Measurements from ENCODE around the gene SRSF1. TPM values are rescaled to one million over a fixed set of nuclear protein-coding genes. Genes with fewer than 3 reads are reported as not detected.

The SRSF1 gene
- total and polyA plus RNA-seq, 4 donors = 52.3 to 201 (median 114) TPM

GRCh38 chr17:58001461-58002124, 5.5 kb downstream of the SRSF1 start:
- no peak overlapping the region for H3K4me3 ChIP-seq (ENCODE audit: low read depth in 1 of 3, low read length in 3 of 3)
- H3K36me3 ChIP-seq (ENCODE audit: control insufficient read depth in 4 of 4, insufficient read depth in 3 of 4, low read depth in 1 of 4, low read length in 3 of 4) = peaks cover 6 to 36% (median 30%) of the 10 kb centered on the region in 4 donors
- no peaks in the 10 kb centered on the region for H3K9me3 ChIP-seq (ENCODE audit: control insufficient read depth in 4 of 4, low read length in 3 of 4)
- H3K27me3 ChIP-seq (ENCODE audit: control insufficient read depth in 4 of 4, insufficient read depth in 4 of 4, low read length in 3 of 4) = no peaks in the 10 kb centered on the region
- no peak for DNase-seq (ENCODE audit: low spot score)
- WGBS = 59% methylated on average over 1 of the region's 1 CpG
- no peak overlapping the region for H3K9ac ChIP-seq (ENCODE audit: low read depth in 1 of 2, low read length in 2 of 2)
- H3K4me1 ChIP-seq (ENCODE audit: control insufficient read depth in 4 of 4, insufficient read depth in 4 of 4, low read length in 3 of 4) = peaks cover 1 to 26% (median 24%) of the 10 kb centered on the region in 4 donors
- no peak for TF ChIP-seq ZBTB33 (IDR thresholded peaks at IDR 0.05)
- TF ChIP-seq FOXA1 (IDR thresholded peaks at IDR 0.05) = no peak
- TF ChIP-seq NR2F2 (IDR thresholded peaks at IDR 0.05) = no peak
- H3K27ac ChIP-seq (ENCODE audit: low read depth in 1 of 2, low read length in 2 of 2) = no peak overlapping the region

- H3K36me3 ChIP-seq (ENCODE audit: control insufficient read depth in 4 of 4, insufficient read depth in 3 of 4, low read depth in 1 of 4, low read length in 3 of 4) = peaks cover 3 to 25% (median 21%) of the 10 kb centered on the region in 4 donors
- H3K27ac ChIP-seq (ENCODE audit: low read depth in 1 of 2, low read length in 2 of 2) = no peak overlapping the region
- WGBS = 87% methylated on average over 1 of the region's 1 CpG
Observed at GRCh38 chr17:57999496-58000017, 7.5 kb downstream of the SRSF1 start.

DNA sequence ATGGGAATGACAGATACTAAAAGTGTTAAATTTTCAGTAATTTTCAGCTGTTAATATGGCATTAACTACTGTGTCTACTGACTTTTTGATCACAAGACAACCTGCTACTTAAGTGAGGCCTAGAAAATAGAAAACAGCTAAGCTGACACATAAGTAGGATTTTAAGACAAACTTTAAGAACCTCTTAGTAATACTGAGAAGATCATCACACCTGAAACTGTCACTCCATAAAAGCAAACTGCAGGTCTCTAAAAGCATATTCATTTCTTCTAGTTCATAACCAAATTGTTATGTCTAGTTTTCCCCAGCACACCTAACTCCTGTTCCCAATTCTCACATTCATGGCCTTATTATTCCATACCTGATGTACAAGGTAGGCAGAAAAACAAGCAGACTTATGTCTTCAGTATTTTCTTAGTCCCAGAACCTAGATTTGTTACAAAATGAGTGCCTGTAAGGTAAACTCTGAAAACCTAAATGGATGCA, 8.0 kb downstream of the SRSF1 start:
- no peak for DNase-seq (ENCODE audit: low spot score)
- H3K36me3 ChIP-seq (ENCODE audit: control insufficient read depth in 4 of 4, insufficient read depth in 3 of 4, low read depth in 1 of 4, low read length in 3 of 4) = peaks cover 3 to 20% (median 18%) of the 10 kb centered on the region in 4 donors
- no peak overlapping the region for H3K9ac ChIP-seq (ENCODE audit: low read depth in 1 of 2, low read length in 2 of 2)
- no peaks in the 10 kb centered on the region for H3K27me3 ChIP-seq (ENCODE audit: control insufficient read depth in 4 of 4, insufficient read depth in 4 of 4, low read length in 3 of 4)
- H3K27ac ChIP-seq (ENCODE audit: low read depth in 1 of 2, low read length in 2 of 2) = no peak overlapping the region
- peaks cover 2 to 11% (median 5%) of the 10 kb centered on the region in 4 donors for H3K4me1 ChIP-seq (ENCODE audit: control insufficient read depth in 4 of 4, insufficient read depth in 4 of 4, low read length in 3 of 4)
- no peak overlapping the region for H3K4me3 ChIP-seq (ENCODE audit: low read depth in 1 of 3, low read length in 3 of 3)
- no peaks in the 10 kb centered on the region for H3K9me3 ChIP-seq (ENCODE audit: control insufficient read depth in 4 of 4, low read length in 3 of 4)
- TF ChIP-seq RAD21 (IDR thresholded peaks at IDR 0.05) = no peak
- TF ChIP-seq, protein P1, sequence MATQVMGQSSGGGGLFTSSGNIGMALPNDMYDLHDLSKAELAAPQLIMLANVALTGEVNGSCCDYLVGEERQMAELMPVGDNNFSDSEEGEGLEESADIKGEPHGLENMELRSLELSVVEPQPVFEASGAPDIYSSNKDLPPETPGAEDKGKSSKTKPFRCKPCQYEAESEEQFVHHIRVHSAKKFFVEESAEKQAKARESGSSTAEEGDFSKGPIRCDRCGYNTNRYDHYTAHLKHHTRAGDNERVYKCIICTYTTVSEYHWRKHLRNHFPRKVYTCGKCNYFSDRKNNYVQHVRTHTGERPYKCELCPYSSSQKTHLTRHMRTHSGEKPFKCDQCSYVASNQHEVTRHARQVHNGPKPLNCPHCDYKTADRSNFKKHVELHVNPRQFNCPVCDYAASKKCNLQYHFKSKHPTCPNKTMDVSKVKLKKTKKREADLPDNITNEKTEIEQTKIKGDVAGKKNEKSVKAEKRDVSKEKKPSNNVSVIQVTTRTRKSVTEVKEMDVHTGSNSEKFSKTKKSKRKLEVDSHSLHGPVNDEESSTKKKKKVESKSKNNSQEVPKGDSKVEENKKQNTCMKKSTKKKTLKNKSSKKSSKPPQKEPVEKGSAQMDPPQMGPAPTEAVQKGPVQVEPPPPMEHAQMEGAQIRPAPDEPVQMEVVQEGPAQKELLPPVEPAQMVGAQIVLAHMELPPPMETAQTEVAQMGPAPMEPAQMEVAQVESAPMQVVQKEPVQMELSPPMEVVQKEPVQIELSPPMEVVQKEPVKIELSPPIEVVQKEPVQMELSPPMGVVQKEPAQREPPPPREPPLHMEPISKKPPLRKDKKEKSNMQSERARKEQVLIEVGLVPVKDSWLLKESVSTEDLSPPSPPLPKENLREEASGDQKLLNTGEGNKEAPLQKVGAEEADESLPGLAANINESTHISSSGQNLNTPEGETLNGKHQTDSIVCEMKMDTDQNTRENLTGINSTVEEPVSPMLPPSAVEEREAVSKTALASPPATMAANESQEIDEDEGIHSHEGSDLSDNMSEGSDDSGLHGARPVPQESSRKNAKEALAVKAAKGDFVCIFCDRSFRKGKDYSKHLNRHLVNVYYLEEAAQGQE (IDR thresholded peaks at IDR 0.05) = no peak
- TF ChIP-seq TAF1 (conservative IDR thresholded peaks at IDR 0.05) = no peak
- TF ChIP-seq FOXA2 (IDR thresholded peaks at IDR 0.05) = no peak
- TF ChIP-seq ZBTB33 (IDR thresholded peaks at IDR 0.05) = no peak
- TF ChIP-seq ATF3 (IDR thresholded peaks at IDR 0.05) = no peak
- no peak for TF ChIP-seq YY1 (IDR thresholded peaks at IDR 0.05)
- TF ChIP-seq NR2F2 (IDR thresholded peaks at IDR 0.05) = no peak
- TF ChIP-seq EGR1 (IDR thresholded peaks at IDR 0.05; ENCODE audit: low read depth in 2 of 2) = no peak
- no peak for TF ChIP-seq JUND (IDR thresholded peaks at IDR 0.05)
- no peak for TF ChIP-seq HNF4A (conservative IDR thresholded peaks at IDR 0.05)
- TF ChIP-seq SP1 (IDR thresholded peaks at IDR 0.05) = no peak

More at GRCh38 chr17:57999496-58000017, 7.5 kb downstream of the SRSF1 start:
- Histone ChIP-seq H3K4me1 (ENCODE audit: control insufficient read depth in 4 of 4, insufficient read depth in 4 of 4, low read length in 3 of 4) (peaks cover 2 to 14% (median 10%) of the 10 kb centered on the region in 4 donors), H3K27me3 (ENCODE audit: control insufficient read depth in 4 of 4, insufficient read depth in 4 of 4, low read length in 3 of 4) (no peaks in the 10 kb centered on the region), H3K9me3 (ENCODE audit: control insufficient read depth in 4 of 4, low read length in 3 of 4) (no peaks in the 10 kb centered on the region), H3K9ac (ENCODE audit: low read depth in 1 of 2, low read length in 2 of 2) (no peak overlapping the region), H3K4me3 (ENCODE audit: low read depth in 1 of 3, low read length in 3 of 3) (no peak overlapping the region)
- no peak for DNase-seq (ENCODE audit: low spot score)
- TF ChIP-seq SP1 (IDR thresholded peaks at IDR 0.05) (no peak), CTCF (IDR thresholded peaks at IDR 0.05; ENCODE audit: low read depth, low read length, missing input control) (peak; percentile 82), RAD21 (IDR thresholded peaks at IDR 0.05) (peak; percentile 86)

Measured in liver (tissue), 9 donors.